OCI-LY7 (cell line): Measurements from ENCODE around the gene KIFC3. TPM values are rescaled to one million over a fixed set of nuclear protein-coding genes. Genes with fewer than 3 reads are reported as not detected.

ENCODE experiments used
- BruUV-seq: library from RNA; stranded (reverse); fragments of 400-500 nt; replicated peaks from 2 replicates; lab custom pipeline; 2021; lab: Mats Ljungman, UMichigan
- CTCF ChIA-PET: fragments of 300-600 bp; sonication (Branson Sonifier 250); formaldehyde crosslinking; loops from one replicate; lab custom pipeline; 2022; ENCODE audit warnings: antibody characterized with exemption; ENCODE audit not compliant: unreplicated experiment; lab: Charles Lee
- POLR2A ChIA-PET: fragments of 300-600 bp; sonication (Branson Sonifier 250); formaldehyde crosslinking; loops from one replicate; lab custom pipeline; 2022; ENCODE audit warnings: antibody characterized with exemption; lab: Charles Lee
- DNase-seq: peaks from one replicate; pipeline ENCODE4 v3.0.0-alpha.2; 2015; ENCODE audit warnings: low spot score
- H2AFZ ChIP-seq: fragments of 200-600 bp; sonication (generic), shearing (Covaris generic); 2 replicates; pipeline ENCODE4 v1.6.1; 2014; ENCODE audit warnings: mild to moderate bottlenecking, antibody characterized with exemption, low read length, moderate library complexity
- H3K27ac ChIP-seq: fragments of 200-600 bp; sonication (generic); 2 replicates; pipeline ENCODE4 v1.5.1; 2014; ENCODE audit warnings: mixed run types, low read depth, mild to moderate bottlenecking, moderate library complexity, low read length, inconsistent platforms; ENCODE audit not compliant: poor library complexity, severe bottlenecking
- H3K36me3 ChIP-seq: fragments of 200-600 bp; sonication (generic); 2 replicates; pipeline ENCODE4 v1.6.1; 2014; ENCODE audit warnings: mild to moderate bottlenecking, antibody characterized with exemption, low read length, moderate library complexity, mixed read lengths; ENCODE audit not compliant: insufficient read depth
- H3K4me1 ChIP-seq: fragments of 200-600 bp; sonication (generic); 2 replicates; pipeline ENCODE4 v1.5.1; 2014; ENCODE audit warnings: mild to moderate bottlenecking, low read length; ENCODE audit not compliant: insufficient read depth, poor library complexity, severe bottlenecking
- H3K4me2 ChIP-seq: fragments of 200-600 bp; sonication (generic); 2 replicates; pipeline ENCODE4 v1.6.1; 2014; ENCODE audit warnings: mild to moderate bottlenecking, low read length
- H3K4me3 ChIP-seq: fragments of 200-600 bp; sonication (generic); 2 replicates; pipeline ENCODE4 v1.5.1; 2014; ENCODE audit warnings: mild to moderate bottlenecking, low read depth, low read length; ENCODE audit not compliant: poor library complexity, severe bottlenecking
- H3K79me2 ChIP-seq: fragments of 200-600 bp; sonication (generic); 2 replicates; pipeline ENCODE4 v1.6.1; 2016; ENCODE audit warnings: low read depth, mild to moderate bottlenecking, low read length, moderate library complexity, mixed read lengths; ENCODE audit not compliant: insufficient read depth
- H3K9me2 ChIP-seq: fragments of 200-600 bp; sonication (generic); 2 replicates; pipeline ENCODE4 v1.6.1; 2016; ENCODE audit warnings: mild to moderate bottlenecking, low read length, mixed read lengths; ENCODE audit not compliant: insufficient read depth
- H3K9me3 ChIP-seq: fragments of 200-600 bp; sonication (generic); 2 replicates; pipeline ENCODE4 v1.6.1; 2014; ENCODE audit warnings: mild to moderate bottlenecking, mixed run types, low read length, mixed read lengths
- H4K20me1 ChIP-seq: fragments of 200-600 bp; sonication (generic); 2 replicates; pipeline ENCODE4 v1.6.1; 2014; ENCODE audit warnings: mild to moderate bottlenecking, antibody characterized with exemption, low read length, moderate library complexity, mixed read lengths; ENCODE audit not compliant: insufficient read depth
- EZH2phosphoT487 ChIP-seq: fragments of 200-600 bp; sonication (generic); IDR thresholded peaks from 2 replicates; pipeline ENCODE4 v1.6.1; 2018; ENCODE audit warnings: low read depth, borderline replicate concordance, mild to moderate bottlenecking, mixed run types, antibody characterized with exemption, low read length, moderate library complexity, mixed read lengths
- intact Hi-C: fragments of 100-400 bp; cut with micrococcal nuclease; formaldehyde crosslinking; loops from one replicate; pipeline ENCODE4 v1.10.0; 2022; ENCODE audit not compliant: unreplicated experiment
- total RNA-seq, 2 experiments: library from RNA; depleted of rRNA in 1 of 2; stranded (reverse); fragments of >200 nt in 1 of 2; shearing (Covaris generic) in 1 of 2; gene quantifications; 2 replicates each; pipeline ENCODE4 v1.2.3, GENCODE V29; 2014 to 2022
- TF ChIP-seq, protein P1 (sequence below): fragments of 200-600 bp; sonication (generic); conservative IDR thresholded peaks from 2 replicates; pipeline ENCODE4 v1.5.1; 2014; ENCODE audit warnings: mild to moderate bottlenecking, antibody characterized with exemption, low read length, moderate library complexity, mixed read lengths

KIFC3 gene
- total RNA-seq, 2 experiments from 2014 or later: 0.61 TPM; not detected in 1

DNA sequence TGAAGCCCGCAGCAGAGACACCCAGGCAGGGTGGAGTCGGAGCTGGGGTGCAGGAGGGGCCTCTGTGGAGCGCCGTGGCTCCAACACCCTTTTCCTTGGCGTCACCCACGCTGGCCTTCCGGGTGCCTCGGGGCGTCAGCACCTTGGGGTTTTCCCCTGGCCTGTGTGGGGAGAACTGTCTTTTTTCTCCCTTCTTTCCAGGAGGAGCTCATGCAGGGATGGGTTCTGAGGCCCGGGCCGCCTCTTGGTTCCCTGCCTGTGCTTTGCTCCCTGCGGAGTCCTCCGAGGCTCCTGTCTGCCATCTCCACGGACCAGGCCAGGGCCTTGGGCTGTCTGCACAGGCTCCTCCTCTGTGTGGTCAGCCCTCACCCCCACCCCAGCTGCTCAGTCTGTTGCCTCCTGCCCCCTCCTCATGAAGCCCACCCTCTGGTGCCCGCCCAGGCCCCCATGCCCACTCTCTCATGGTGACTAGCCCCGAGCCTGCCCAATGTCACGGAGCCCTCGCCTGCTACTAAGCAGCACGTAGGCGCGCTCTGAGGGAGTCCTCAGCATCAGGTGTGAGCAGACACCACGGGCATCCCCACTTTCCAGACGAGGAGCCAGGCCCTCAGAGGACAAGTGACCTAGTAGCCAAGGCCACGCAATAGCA, 61.7 kb downstream of the KIFC3 start:
- no peaks in the 10 kb centered on the region for H3K9me3 ChIP-seq
- H3K27ac ChIP-seq: no peak overlapping the region
- peaks cover 9% of the 10 kb centered on the region; the same call in 1 of the 2 replicates for H3K36me3 ChIP-seq
- no TSS peak for BruUV-seq
- POLR2A ChIA-PET: no interaction called here
- intact Hi-C loops: no loop called here
- no peak overlapping the region for H3K4me2 ChIP-seq
- CTCF ChIA-PET: no interaction called here
- no peaks in the 10 kb centered on the region for H4K20me1 ChIP-seq
- no peaks in the 10 kb centered on the region for H3K79me2 ChIP-seq
- no peak for DNase-seq
- peaks cover 18% of the 10 kb centered on the region for H3K4me1 ChIP-seq
- H3K9me2 ChIP-seq: no peaks in the 10 kb centered on the region
- TF ChIP-seq, protein P1, sequence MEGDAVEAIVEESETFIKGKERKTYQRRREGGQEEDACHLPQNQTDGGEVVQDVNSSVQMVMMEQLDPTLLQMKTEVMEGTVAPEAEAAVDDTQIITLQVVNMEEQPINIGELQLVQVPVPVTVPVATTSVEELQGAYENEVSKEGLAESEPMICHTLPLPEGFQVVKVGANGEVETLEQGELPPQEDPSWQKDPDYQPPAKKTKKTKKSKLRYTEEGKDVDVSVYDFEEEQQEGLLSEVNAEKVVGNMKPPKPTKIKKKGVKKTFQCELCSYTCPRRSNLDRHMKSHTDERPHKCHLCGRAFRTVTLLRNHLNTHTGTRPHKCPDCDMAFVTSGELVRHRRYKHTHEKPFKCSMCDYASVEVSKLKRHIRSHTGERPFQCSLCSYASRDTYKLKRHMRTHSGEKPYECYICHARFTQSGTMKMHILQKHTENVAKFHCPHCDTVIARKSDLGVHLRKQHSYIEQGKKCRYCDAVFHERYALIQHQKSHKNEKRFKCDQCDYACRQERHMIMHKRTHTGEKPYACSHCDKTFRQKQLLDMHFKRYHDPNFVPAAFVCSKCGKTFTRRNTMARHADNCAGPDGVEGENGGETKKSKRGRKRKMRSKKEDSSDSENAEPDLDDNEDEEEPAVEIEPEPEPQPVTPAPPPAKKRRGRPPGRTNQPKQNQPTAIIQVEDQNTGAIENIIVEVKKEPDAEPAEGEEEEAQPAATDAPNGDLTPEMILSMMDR: no peak
- TF ChIP-seq EZH2phosphoT487: no peak
- no peak overlapping the region for H2AFZ ChIP-seq
- no peak overlapping the region for H3K4me3 ChIP-seq

DNA sequence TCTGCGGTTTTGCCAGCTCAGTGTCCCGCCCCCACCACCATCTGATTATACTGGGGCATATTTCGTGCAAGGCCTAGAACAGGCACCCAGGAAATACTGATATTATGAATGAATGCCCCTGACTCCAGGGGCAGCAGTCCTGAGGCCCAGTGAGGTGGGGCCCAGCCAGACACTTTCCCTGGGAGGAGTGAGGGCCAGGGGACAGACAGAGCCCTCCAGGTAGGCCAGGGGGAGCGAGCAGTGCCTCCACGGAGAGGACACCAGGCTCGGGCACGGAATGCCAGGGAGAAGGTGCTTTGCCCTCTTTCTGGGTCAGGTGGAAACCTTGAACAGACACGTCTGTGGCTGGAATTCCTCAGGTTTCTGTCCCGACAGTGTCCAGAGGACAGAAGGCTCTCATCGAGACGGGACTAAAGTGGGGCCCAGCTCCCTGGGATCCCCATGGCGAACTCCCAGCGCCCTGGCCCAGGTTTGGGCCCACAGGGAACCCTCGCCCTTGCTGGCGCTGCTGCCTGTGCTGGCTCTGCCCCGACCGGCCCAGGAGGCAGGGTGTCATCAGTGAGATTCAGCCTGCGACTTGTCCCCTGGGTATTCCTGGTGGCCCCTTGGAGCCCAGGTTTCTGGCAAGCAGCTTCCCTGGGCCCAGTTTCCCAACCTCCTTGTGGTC, 62.4 kb downstream of the KIFC3 start:
- Histone ChIP-seq H2AFZ (no peak overlapping the region), H3K27ac (no peak overlapping the region), H3K4me3 (no peak overlapping the region), H3K9me2 (no peaks in the 10 kb centered on the region), H4K20me1 (no peaks in the 10 kb centered on the region), H3K4me2 (no peak overlapping the region), H3K4me1 (peaks cover 18% of the 10 kb centered on the region), H3K36me3 (peaks cover 9% of the 10 kb centered on the region; the same call in 1 of the 2 replicates), H3K79me2 (no peaks in the 10 kb centered on the region), H3K9me3 (no peaks in the 10 kb centered on the region)
- no peak for TF ChIP-seq EZH2phosphoT487
- TF ChIP-seq, protein P1: no peak
- ChIA-PET CTCF (no interaction called here), POLR2A (no interaction called here)
- BruUV-seq: no TSS peak
- no peak for DNase-seq
- intact Hi-C loops: no loop called here

DNA sequence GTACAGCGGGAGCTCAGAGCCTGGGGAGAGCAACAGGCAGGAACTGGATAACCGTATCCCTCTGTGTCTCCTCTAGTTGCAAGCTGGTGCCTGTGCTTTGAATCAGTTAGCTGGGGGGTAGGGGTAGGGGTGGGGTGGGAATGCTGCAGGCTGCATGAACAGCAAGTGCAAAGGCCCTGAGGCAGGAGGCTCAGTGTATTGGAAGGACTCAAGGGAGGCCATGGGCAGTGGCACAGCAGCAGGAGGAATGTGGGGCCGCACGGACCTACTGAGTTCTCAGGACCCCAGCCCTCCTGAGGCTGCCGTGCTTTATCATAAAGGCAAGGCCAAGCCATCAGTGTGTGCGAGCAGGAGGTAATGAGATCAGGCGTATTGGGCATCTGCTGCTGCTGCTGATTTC, 63.4 kb downstream of the KIFC3 start:
- no peaks in the 10 kb centered on the region for H3K9me2 ChIP-seq
- H2AFZ ChIP-seq: no peak overlapping the region
- no TSS peak for BruUV-seq
- H3K79me2 ChIP-seq: no peaks in the 10 kb centered on the region
- POLR2A ChIA-PET: no interaction called here
- CTCF ChIA-PET: no interaction called here
- no peak overlapping the region for H3K4me2 ChIP-seq
- intact Hi-C loops: no loop called here
- TF ChIP-seq EZH2phosphoT487: no peak
- TF ChIP-seq, protein P1: no peak
- H3K36me3 ChIP-seq: peaks cover 9% of the 10 kb centered on the region; the same call in 1 of the 2 replicates
- DNase-seq: no peak
- H4K20me1 ChIP-seq: no peaks in the 10 kb centered on the region
- H3K27ac ChIP-seq: no peak overlapping the region
- no peak overlapping the region for H3K4me3 ChIP-seq
- H3K4me1 ChIP-seq: peaks cover 24% of the 10 kb centered on the region
- no peaks in the 10 kb centered on the region for H3K9me3 ChIP-seq
